GM12872 (cell line): Measurements from ENCODE around the gene HOXD8.

ENCODE experiments used
- TF ChIP-seq, protein P1 (sequence below): IDR thresholded peaks from 3 replicates; pipeline ENCODE4 v1.5.1; 2011; ENCODE audit warnings: low read depth, mild to moderate bottlenecking, low read length, moderate library complexity; ENCODE audit not compliant: insufficient read depth

The HOXD8 gene

DNA sequence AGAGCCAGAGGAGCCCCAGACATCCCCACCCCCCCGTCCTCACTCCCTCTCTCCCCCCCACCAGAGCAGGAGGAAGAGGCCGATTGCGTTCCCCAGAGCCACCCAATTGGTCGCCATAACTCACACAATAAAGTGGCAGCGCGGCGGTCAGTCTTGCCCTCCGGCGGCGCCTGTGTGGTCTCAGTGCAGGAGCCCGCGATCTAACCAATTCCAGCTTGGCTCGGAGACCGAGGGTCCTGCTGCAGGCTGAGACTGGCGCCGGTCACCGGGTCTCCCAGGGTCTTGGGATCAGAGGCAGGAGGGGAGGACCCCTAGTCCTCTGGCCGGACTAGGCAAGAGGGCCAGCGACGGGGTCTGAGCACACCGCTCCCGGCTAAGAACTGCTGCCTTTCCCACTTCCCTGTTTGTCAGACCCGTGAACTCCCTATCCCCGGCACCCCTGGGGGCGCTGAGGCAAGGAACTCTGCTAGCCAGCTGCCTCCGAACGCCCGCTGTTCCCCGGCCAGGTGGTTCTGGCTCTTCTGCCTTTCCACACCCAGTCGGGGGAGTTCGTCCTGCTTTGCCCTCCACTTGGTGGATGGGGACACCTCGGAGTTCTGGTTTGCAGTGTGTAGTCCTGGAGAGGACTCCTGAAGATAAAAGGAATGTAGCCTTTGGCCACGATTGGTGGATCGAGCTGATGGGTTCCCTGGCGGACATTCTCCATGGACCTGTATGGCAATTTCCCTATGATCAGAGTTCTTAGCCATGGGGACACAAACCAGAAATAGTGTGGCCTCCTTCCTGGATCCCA is 30.9 kb upstream of the HOXD8 start:
- TF ChIP-seq, protein P1, sequence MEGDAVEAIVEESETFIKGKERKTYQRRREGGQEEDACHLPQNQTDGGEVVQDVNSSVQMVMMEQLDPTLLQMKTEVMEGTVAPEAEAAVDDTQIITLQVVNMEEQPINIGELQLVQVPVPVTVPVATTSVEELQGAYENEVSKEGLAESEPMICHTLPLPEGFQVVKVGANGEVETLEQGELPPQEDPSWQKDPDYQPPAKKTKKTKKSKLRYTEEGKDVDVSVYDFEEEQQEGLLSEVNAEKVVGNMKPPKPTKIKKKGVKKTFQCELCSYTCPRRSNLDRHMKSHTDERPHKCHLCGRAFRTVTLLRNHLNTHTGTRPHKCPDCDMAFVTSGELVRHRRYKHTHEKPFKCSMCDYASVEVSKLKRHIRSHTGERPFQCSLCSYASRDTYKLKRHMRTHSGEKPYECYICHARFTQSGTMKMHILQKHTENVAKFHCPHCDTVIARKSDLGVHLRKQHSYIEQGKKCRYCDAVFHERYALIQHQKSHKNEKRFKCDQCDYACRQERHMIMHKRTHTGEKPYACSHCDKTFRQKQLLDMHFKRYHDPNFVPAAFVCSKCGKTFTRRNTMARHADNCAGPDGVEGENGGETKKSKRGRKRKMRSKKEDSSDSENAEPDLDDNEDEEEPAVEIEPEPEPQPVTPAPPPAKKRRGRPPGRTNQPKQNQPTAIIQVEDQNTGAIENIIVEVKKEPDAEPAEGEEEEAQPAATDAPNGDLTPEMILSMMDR, result no peak

DNA sequence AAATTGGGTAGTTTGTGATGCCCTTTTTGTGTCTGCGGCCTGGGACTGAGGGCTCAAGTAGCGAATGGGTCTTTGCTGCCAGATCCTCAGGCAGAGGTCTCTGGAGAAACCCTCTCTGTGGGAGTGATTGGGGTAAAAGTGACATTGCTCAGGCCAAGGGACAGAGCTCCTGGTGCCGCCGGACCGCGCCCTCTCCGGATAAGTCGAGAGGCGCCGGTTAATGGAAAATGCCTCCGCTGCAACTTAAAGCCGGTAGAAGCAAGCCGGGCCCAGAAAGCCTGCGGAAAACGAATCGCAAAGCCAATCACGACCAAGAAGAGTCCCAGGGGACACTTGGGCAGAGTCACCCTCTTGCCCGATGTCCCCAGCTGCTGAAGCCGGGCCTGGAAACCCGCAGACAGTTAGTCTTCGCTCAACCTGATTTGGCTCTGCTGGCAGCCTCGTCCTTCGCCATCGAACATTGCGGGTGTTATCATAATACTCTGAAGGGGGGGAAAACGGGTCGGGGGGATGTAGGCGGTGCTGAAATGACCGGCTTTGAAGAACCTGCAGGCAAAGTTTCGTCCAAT is 30.3 kb upstream of the HOXD8 start:
- TF ChIP-seq, protein P1, result no peak

DNA sequence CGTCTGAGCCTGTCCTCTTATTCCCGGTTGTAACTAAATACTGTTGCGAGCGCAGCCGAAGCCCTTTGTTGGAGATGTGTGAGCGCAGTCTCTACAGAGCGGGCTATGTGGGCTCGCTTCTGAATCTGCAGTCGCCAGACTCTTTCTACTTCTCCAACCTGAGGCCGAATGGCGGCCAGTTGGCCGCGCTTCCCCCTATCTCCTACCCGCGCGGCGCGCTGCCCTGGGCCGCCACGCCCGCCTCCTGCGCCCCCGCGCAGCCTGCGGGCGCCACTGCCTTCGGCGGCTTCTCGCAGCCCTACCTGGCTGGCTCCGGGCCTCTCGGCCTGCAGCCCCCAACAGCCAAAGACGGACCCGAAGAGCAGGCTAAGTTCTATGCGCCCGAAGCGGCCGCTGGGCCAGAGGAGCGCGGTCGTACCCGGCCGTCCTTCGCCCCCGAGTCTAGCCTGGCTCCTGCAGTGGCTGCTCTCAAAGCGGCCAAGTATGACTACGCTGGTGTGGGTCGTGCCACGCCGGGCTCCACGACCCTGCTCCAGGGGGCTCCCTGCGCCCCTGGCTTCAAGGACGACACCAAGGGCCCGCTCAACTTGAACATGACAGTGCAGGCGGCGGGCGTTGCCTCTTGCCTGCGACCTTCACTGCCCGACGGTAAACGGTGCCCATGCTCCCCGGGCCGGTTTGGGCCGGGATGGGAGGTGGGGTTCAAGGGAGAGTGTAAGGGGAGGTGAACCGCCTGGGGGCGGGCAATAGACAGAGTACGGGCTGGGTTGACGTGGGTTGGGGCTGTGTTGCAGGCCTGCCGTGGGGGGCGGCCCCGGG is 29.6 kb upstream of the HOXD8 start, which contains the start of gene HOXD12:
Gene HOXD12 (plus strand): TSS at position 68 of the 819 bp plus-strand sequence. CDS start 7 bp downstream, at position 75.
- TF ChIP-seq, protein P1, result no peak

DNA sequence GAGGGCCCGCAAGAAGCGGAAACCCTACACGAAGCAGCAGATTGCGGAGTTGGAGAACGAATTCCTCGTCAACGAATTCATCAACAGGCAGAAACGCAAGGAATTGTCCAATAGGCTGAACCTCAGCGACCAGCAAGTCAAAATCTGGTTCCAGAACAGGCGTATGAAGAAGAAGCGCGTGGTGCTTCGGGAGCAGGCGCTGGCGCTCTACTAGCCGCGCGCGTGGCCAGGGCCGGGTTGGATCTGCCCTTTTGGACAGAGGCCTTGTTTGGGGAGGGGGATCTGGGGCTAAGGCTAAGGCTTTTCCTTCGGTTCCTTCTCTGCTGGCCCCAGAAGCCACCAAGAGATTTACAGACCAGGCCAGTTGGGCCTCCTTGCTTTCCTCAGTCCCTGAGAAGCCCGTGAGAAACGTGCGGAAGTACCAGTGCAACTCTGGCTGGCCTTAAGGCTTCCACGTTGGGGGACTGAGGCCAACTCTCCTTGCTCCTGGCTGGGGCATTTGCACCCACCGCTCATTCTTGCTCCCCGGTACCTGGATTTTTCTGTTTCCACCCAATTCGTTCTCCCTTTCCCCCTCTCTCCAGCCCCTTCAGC is 28.9 kb upstream of the HOXD8 start:
- TF ChIP-seq, protein P1, result no peak

DNA sequence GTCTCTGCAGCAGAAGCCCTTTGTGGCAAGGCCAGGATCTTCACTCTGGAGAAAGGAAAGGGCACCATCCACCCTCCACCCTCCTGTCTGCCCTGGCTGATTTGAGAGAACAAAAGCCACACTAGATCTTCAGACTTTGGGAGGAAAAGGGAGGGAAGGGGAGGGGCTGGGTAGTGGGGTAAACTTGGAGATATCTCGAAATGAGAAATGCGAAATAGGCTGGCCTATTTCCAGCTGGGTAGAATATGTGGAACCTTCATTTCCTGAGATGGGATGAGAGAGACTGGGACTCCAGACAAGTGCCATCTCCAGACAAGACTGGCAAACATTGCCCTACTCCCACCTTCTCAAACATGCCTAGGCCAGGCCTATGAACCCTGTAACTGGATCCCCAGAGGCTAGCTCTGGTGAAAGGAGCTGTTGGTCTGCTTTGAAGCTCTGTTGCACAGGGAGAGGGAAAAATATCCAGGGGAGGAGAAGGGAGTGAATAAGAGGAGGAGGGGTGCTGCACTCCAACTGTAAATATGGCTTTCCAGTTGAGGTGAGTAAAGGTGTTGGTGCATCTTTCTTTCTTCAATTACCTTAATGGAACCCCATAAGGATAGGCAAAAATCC is 28.2 kb upstream of the HOXD8 start:
- TF ChIP-seq, protein P1, result no peak

DNA sequence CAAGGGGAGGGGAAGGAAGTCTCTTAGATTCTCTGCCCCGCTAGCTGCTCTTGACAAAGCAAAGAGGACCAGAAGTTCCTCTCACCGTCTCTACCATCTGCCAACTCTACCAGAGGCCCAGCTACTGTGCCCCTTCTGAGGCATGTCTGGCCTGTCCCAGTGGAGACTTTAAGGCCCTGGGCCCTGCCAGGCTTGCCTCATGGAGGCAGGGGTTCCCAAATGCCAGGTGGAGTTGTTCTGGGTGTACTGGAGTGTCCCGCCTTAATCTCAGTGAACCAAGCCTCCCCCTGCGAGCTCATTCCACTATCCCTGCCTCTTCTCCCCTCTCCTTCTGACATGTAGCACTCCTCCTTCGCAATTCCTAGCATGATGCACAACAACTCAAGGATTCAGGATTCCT is 27.7 kb upstream of the HOXD8 start:
- TF ChIP-seq, protein P1, result no peak
